ENCODE results near the gene RALGAPA2. TPM values are rescaled to one million over a fixed set of nuclear protein-coding genes. Genes with fewer than 3 reads are reported as not detected.

RALGAPA2 gene
- total RNA-seq, 1 donor from 2014 or later, result 73.8 TPM

DNA sequence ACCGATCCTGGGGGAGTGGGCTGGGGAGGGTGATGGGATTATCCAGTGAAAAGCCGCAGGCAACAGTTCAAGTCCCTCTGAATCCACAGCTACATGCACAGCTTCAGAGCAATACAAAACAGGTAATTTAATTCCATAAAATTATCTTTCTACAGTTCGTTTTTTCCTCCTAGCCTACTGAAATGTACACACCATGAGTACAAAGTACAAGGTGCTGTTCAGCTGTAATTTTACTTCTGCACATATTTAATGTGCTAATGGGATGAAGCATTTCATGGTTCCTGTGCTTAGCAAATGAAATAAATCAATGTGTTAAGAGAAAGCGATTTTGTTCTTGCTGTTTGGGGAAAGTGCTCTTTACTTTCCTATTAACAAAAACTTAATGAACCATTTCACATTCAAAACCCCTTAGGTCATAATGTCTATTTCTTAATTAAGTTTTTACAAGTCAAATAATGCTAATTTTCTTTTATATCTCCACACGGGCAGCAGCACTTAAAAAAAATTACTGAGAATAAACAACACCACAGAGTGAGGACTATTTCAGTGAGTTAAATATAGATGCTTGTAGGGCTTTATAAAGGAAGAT is 272.7 kb downstream of the RALGAPA2 start:
- peaks cover 48% of the 10 kb centered on the region for H3K36me3 ChIP-seq
- DNase-seq (no peak), ATAC-seq (no peak)
- no peaks in the 10 kb centered on the region for H3K27me3 ChIP-seq (ENCODE audit: low read depth)
- TF ChIP-seq, protein P1, sequence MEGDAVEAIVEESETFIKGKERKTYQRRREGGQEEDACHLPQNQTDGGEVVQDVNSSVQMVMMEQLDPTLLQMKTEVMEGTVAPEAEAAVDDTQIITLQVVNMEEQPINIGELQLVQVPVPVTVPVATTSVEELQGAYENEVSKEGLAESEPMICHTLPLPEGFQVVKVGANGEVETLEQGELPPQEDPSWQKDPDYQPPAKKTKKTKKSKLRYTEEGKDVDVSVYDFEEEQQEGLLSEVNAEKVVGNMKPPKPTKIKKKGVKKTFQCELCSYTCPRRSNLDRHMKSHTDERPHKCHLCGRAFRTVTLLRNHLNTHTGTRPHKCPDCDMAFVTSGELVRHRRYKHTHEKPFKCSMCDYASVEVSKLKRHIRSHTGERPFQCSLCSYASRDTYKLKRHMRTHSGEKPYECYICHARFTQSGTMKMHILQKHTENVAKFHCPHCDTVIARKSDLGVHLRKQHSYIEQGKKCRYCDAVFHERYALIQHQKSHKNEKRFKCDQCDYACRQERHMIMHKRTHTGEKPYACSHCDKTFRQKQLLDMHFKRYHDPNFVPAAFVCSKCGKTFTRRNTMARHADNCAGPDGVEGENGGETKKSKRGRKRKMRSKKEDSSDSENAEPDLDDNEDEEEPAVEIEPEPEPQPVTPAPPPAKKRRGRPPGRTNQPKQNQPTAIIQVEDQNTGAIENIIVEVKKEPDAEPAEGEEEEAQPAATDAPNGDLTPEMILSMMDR (IDR thresholded peaks at IDR 0.05), result no peak
- no peak overlapping the region for H3K27ac ChIP-seq
- H3K9me3 ChIP-seq, result no peaks in the 10 kb centered on the region
- no peak overlapping the region for H3K4me3 ChIP-seq
- intact Hi-C loops (cut with DNase I), result no loop called here
- H3K4me1 ChIP-seq, result no peaks in the 10 kb centered on the region

DNA sequence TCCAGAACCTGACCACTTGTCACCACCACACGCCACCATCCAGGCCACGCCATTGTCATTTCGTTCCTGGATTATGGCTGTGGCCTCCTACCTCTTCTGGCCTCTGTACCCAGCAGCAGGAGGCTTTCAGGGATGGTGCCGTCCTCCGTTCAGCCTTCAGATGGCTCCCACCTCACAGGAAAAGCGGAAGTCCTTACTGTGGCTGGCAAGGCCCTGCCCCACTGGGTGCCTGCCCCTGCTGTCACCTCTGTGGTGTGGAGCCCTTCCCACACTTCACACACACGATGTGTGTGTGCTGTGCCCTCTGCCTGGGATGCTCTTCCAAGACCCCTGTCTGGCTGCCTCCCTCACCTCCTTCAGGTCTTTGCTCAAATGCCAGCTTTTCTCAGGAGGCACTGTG is 275.1 kb downstream of the RALGAPA2 start:
- Histone ChIP-seq H3K27ac (no peak overlapping the region), H3K27me3 (ENCODE audit: low read depth) (no peaks in the 10 kb centered on the region), H3K4me1 (no peaks in the 10 kb centered on the region), H3K9me3 (no peaks in the 10 kb centered on the region), H3K36me3 (peaks cover 40% of the 10 kb centered on the region), H3K4me3 (no peak overlapping the region)
- DNase-seq (no peak), ATAC-seq (no peak)
- intact Hi-C loops (cut with DNase I), result no loop called here
- TF ChIP-seq, protein P1 (IDR thresholded peaks at IDR 0.05), result no peak

DNA sequence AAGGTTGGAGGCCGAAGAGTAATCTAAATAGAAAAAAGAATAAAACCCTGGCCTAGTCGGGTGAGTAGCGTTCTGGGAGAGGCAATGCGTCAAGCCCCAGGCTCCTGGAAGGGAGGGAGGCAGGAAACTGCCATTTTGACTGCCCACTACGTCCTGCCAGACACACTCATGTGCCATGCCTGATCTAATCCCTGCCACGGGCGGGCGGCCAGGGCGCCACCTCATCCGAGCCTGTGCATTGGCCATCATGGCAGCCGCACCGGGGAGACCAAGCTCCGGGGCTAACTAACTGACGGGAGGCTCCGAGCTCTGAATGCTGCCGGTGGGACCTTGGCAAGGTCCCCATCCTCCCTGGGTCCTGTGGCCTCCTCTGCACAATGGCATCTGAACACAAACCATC is 275.8 kb downstream of the RALGAPA2 start:
- ATAC-seq, result no peak
- intact Hi-C loops (cut with DNase I), result no loop called here
- DNase-seq, result no peak
- Histone ChIP-seq H3K27ac (no peak overlapping the region), H3K4me1 (no peaks in the 10 kb centered on the region), H3K4me3 (no peak overlapping the region), H3K9me3 (no peaks in the 10 kb centered on the region), H3K36me3 (peaks cover 42% of the 10 kb centered on the region), H3K27me3 (ENCODE audit: low read depth) (no peaks in the 10 kb centered on the region)
- TF ChIP-seq, protein P1 (IDR thresholded peaks at IDR 0.05), result no peak

DNA sequence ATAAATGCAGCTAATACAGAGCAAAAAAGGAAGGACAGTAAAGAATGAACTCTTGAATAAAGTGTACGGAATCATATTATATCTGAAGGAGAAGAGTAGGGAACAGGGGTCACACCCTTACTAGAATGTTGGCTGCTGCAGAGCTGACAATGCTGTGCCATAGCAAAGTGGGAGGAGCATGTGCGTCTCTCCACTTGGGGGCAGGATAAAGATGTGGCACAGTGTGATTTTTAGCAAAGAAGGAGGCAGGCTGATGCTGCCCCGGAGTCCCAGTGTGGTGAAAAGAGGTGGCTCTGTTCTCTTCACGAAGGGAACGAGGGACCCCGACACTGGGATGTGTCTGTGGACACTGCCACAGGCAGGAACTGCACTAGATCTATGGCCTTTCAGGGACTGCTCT is 277.0 kb downstream of the RALGAPA2 start:
- H3K9me3 ChIP-seq, result no peaks in the 10 kb centered on the region
- H3K4me1 ChIP-seq, result no peaks in the 10 kb centered on the region
- intact Hi-C loops (cut with DNase I), result no loop called here
- no peak overlapping the region for H3K27ac ChIP-seq
- TF ChIP-seq, protein P1 (IDR thresholded peaks at IDR 0.05), result no peak
- ATAC-seq (no peak), DNase-seq (no peak)
- H3K36me3 ChIP-seq, result peaks cover 42% of the 10 kb centered on the region
- H3K27me3 ChIP-seq (ENCODE audit: low read depth), result no peaks in the 10 kb centered on the region
- H3K4me3 ChIP-seq, result no peak overlapping the region

DNA sequence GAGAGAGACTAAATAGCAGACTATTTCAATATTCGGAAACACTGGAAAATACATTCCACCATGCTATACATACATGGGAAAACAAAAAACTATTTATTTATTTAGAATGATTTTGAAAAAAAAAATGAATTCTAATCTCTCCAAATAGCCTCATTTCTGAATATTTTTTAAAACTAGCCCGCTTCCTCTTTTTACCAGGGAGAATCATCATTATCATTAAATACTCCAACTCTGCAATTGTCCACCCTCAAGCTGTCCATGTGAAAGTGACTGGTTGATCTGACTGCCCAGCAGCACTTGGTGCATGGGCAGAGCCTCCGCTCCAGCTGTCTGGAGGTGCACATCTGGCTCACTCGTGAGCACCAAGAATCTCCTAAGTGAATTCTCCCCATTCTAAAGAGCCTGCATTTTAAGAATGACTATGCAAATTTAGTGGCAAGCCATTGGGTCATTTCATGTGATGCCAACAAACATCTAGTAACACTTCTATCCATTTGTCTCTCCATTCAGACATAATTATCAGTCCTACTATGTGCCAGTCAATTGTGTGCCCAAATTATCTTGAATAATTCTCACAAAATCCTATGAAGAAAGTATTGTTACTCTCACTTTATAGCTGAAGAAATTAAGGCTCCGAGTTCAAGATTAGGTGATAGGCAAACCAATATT is 279.7 kb downstream of the RALGAPA2 start:
- TF ChIP-seq, protein P1 (IDR thresholded peaks at IDR 0.05), result no peak

More for the DNA sequence above, 279.7 kb downstream of the RALGAPA2 start:
- no peak overlapping the region for H3K4me3 ChIP-seq
- H3K4me1 ChIP-seq, result no peaks in the 10 kb centered on the region
- DNase-seq (no peak), ATAC-seq (no peak)
- intact Hi-C loops (cut with DNase I), result no loop called here
- H3K27ac ChIP-seq, result no peak overlapping the region
- H3K9me3 ChIP-seq, result no peaks in the 10 kb centered on the region
- H3K36me3 ChIP-seq, result peaks cover 44% of the 10 kb centered on the region
- no peaks in the 10 kb centered on the region for H3K27me3 ChIP-seq (ENCODE audit: low read depth)
